Activated CD8-positive, alpha-beta memory T cell treated with anti-CD3 and anti-CD28 coated beads, Interleukin-2, amount 50 U/mL, for 24 hours (primary cell): ENCODE measurements around the gene LYPD5.
"Not testable (repeated sequence)": the region's sequence is repeated elsewhere in the genome, so short reads cannot be mapped to it uniquely, and the experiment has no call there.

ENCODE experiments used
- DNase-seq: peaks from one replicate; pipeline ENCODE4 v3.0.0-alpha.2; 2020; ENCODE audit errors: extremely low read depth

The LYPD5 gene

GRCh38 chr19:43806401-43806800 lies 4.2 kb upstream of the LYPD5 start:
- not testable (repeated sequence) for DNase-seq

DNA sequence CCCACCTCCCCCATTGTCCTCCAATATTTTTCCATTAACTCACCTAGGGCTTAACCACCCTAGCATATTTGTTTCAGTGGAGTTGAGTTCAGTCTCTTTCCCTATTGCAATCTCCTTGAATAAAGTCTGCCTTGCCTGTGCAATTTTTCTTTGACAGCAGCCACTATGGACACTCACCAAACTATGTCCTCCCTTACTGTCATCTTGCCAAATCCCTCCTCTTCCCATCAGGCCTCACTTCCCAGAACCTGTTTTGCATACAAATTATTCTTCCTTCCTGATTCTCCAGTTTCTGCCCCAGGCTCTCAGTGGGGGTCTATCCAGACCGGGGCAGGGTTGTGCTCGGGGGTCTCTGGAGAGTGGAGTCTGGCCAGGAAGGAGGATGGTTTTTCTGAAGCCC lies 2.2 kb upstream of the LYPD5 start:
- DNase-seq, result no peak

DNA sequence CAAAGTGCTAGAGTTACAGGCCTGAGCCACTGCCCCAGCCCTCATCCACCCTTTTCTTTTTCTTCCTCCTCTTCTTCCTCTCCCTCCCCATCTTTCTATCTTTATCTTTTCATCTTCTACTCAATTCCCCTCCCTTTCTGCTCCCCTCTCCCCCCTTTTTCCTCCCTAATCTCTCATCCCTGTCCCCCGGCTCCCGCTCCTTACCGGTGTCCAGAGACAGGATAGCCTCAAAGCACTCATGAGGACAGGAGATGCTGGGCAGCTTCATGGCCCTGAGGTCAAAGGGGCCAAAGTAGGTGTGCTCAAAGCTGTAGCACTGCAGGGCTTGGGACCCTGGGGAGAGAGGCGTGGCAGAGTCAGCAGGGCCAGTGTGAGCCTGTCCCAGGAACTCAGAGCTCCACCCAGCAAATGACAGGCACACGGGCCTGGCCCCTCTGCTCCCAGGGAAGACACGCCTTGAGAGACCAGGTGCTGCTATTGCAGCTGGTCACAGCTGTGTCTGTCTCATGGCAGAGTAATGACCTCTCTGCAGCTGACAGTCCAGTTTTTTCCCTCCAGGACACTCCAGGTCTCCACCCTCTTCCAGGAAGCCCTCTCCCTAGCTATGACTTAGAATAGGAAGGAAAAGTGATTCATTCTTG lies 2.6 kb downstream of the LYPD5 start:
- no peak for DNase-seq

- DNase-seq, result peak; percentile 24
Observed at GRCh38 chr19:43798546-43799409, 3.5 kb downstream of the LYPD5 start.

DNA sequence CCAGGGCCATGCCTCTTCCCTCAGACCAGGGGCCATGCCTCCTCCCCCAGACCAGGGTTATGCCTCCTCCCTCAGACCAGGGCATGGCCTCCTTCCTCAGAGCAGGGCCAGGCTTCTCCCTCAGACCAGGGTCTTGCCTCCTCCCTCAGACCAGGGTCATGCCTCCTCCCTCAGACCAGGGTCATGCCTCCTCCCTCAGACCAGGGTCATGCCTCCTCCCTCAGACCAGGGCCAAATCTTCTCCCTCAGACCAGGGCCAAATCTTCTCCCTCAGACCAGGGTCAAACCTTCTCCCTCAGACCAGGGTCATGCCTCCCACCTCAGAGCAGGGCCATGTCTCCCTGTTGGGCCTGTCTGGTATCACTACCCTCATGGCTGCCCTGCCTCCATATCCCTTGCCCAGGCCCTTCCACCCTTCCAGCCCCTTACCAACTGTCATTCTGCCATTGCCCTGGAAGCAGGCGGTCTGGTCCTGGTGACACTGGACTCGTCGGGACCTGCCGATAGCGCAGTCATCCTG lies 4.2 kb downstream of the LYPD5 start:
- DNase-seq, result no peak

DNA sequence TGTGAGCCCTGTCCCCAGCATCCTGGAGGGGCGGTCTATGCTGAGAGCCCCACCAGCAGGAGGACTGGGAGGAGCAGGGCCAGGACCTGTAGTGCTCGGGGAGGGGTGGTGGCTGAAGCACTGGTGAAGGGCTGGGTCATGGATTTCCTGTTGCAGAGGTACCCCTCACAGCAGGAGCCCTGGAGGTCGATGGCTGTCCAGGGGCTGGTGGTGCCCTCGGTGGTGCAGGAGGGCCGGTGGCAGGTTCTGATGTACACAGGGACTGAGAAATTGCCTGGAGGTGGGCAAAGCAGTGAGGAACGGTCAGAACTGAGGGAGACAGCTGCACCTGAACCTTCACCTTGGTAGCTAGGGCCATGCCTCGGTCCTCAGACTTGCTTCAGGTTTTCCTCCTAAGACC lies 4.7 kb downstream of the LYPD5 start:
- no peak for DNase-seq

DNA sequence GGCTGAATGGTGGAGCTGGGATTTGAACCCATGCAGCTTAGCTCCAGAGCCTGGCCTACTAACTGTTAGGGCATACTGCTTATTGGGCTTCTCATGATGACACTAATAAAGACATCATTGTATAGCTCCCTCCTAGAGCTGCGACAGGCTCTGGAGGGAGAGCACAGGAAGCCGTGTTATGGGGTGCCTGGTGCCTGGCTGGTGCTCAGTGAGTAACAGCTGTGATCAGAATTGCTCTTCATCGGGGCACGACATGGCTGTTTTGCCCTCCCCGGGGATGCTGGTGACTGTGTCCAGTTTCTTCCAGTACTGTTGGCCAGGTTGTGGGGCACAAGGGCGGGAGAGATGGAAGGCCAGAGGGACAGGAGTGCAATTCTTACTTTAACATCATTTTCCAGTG lies 5.1 kb downstream of the LYPD5 start:
- no peak for DNase-seq

GRCh38 chr19:43790587-43790986 lies 11.7 kb downstream of the LYPD5 start:
- DNase-seq, result no peak

DNA sequence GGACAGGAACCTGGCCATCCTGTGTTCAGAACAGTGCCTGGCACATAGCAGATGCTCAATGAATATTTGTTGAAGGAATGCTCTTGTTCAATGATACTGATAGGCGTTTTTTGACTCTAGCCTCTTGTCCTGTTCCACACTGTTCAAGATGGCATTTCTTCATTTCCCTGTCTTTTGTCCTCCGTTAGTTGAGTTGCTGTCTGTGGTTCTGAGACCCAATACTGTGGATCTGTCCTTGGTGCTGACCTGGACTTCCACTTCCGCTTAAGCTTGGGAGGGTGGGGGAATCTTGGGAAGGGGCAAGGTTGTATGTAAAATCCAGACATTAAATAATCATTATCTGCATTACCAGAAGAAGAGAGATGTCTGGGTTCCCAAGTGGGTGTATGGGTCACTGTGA lies 13.2 kb downstream of the LYPD5 start:
- no peak for DNase-seq

DNA sequence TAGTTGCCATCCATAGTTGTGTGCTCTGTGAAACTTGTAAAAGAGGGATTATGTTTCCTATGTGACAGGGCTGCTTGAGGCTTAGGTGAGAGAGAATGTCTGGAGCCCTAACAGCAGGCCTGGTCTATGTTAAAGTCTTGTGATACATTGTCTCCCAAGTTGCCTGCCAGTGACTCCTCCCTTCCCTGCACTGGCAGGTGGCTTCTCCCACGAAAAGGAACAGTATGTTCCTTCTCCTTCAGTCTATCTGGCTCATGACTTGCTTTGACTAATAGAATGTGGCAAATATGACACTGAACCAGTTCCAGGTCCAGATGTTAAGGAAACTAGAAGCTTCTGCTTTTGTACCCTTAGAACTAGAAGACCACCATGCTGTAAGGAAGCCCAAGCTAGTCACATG lies 15.6 kb downstream of the LYPD5 start:
- no peak for DNase-seq

DNA sequence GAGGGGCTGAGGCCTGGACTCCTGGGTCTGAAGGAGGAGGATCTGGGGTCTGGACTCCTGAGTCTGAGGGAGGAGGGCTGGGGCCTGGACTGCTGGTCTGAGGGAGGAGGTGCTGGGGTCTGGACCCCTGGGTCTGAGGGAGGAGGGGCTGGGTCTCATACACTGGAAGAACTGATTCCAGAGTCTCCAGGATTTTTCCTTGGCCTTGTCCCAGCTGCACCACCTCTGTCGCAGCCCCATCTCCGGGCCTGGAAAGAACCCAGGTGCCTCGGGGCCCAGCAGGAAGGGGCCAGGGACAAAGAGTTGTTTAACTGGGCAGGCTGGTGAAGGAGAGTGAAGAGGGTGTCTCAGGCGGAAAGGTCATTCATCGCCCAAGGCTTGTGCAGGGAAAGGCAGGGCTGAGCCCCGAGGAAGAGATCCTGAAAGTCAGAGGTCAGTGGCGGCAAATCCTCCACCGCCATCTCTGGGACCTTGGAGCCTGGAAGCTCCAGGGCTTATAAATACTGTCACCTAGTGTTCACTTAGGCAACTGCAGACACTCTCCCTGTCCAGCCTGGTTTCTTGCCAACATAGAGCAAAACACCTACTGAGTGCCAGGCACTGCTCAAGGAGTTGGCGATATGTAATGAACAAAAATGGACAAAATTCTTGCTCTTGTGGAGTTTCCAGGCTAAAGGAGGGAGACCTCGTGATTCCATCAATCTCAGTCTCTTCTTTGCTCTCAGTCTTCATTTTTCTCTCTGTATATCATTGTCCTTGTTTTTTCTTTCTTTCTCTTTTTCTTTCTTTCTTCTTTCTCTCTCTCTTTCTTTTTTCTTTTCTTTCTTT lies 17.1 kb downstream of the LYPD5 start:
- DNase-seq, result no peak

- peak; percentile 25 for DNase-seq
Observed at GRCh38 chr19:43784241-43784980, 17.8 kb downstream of the LYPD5 start.

- DNase-seq, result no peak
Observed at GRCh38 chr19:43783636-43784035, 18.6 kb downstream of the LYPD5 start.

- DNase-seq, result no peak
Observed at GRCh38 chr19:43782689-43783231, 19.5 kb downstream of the LYPD5 start.

- no peak for DNase-seq
Observed at GRCh38 chr19:43782311-43782660, 20.0 kb downstream of the LYPD5 start.

GRCh38 chr19:43781630-43782310 lies 20.5 kb downstream of the LYPD5 start:
- no peak for DNase-seq

DNA sequence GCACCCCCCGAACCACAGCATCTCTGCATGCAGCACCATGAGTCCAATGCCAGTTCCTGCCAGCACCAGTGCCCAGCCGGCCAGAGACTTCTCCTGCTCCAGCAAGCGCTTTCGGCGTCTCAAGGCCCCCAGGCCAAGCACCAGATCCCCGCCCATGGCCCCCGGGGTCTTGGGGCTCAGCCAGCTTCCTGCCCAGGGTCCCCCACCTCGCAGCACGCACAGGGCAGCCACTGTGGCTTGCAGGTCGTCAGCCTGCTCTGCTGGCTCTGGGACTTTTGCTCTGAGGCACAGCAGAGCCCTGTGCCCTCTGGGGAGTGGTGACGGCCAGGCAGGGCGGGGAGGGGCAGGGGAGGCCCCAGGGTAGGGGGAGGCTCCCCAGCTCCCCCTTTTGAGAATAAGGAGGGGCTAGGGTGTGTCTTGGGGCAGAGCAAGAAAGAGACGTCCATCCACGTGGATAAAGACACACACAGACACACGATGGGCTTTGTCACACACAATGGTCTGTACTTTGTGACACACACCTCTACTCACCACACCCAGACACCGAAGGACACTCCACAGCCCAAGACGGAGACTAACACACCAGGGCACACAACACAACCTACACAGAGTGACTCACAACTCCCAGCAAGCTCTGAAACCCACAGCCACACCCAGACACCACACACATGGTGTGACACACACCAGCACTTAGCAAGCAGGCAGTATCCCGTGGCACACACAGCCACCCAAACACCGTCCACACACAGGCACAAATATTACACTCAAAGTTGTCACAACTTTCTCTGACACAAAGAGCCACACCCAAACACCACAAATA lies 21.3 kb downstream of the LYPD5 start, which contains the start of gene KCNN4:
Gene KCNN4, minus strand, starts transcription at position 268 of the 820 bp plus-strand sequence. Its CDS starts 112 bp downstream, at position 156.
- DNase-seq, result peak; percentile 52

- no peak for DNase-seq
Observed at GRCh38 chr19:43779820-43780219, 22.4 kb downstream of the LYPD5 start.

GRCh38 chr19:43779147-43779819 lies 23.0 kb downstream of the LYPD5 start:
- DNase-seq, result no peak
